G401.6 (cell line): Measurements from ENCODE around the gene HNRNPK.

Source experiments
- FAIRE-seq: peaks from 2 replicates; lab custom pipeline; 2012; peaks lifted over from hg19 to GRCh38; lab: Jason Lieb, UNC

The HNRNPK gene

GRCh38 chr9:83979812-83980394, at the start of gene HNRNPK:
TSS of gene HNRNPK (minus strand) at chr9:83980215. CDS start at chr9:83978252, 1,963 bp downstream.
- peak; percentile 59 for FAIRE-seq

DNA sequence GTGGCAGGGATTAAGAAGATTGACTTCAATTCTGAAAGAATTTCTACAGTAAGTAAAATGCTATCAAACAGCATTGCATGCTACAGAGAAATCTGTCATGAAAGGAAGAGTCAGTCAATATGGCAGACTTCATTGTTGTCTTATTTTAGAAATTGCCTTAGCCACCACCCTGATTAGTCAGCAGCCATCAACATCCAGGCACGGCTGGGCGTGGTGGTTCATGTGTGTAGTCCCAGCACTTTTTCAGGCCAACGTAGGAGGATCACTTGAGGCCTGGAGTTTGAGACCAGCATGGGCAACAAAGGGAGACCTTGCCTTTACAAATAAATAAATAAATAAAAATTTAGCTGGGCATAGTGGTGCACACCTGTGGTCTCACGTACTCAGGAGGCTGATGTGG, 47.2 kb upstream of the HNRNPK start:
- no peak for FAIRE-seq

GRCh38 chr9:84024041-84024575, 44.1 kb upstream of the HNRNPK start:
- no peak for FAIRE-seq

DNA sequence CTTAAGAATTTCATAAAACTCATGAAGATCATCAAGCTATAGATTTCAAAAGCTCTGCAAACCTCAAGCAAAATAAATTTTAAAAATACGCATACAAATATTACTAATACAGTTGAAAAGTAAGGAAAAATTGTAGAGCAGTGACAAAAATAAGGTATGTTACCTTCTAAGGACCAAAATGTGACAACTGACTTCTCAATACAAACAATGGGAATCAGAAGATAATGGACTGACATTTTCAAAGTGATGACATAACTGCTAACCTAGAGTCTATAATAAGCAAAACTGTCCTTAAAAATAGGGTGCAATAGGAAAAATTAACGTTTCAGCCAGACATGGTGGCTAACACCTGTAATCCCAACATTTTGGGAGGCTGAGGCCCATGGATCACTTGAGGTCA, 27.6 kb upstream of the HNRNPK start:
- FAIRE-seq = no peak

GRCh38 chr9:84003246-84003645, 23.2 kb upstream of the HNRNPK start:
- FAIRE-seq = no peak

- FAIRE-seq = no peak
These were observed 22.3 kb upstream of the HNRNPK start for GRCh38 chr9:84002344-84002743.

- no peak for FAIRE-seq
These were observed 21.6 kb upstream of the HNRNPK start for GRCh38 chr9:84001621-84002020.

GRCh38 chr9:84000186-84000585, 20.2 kb upstream of the HNRNPK start:
- no peak for FAIRE-seq

DNA sequence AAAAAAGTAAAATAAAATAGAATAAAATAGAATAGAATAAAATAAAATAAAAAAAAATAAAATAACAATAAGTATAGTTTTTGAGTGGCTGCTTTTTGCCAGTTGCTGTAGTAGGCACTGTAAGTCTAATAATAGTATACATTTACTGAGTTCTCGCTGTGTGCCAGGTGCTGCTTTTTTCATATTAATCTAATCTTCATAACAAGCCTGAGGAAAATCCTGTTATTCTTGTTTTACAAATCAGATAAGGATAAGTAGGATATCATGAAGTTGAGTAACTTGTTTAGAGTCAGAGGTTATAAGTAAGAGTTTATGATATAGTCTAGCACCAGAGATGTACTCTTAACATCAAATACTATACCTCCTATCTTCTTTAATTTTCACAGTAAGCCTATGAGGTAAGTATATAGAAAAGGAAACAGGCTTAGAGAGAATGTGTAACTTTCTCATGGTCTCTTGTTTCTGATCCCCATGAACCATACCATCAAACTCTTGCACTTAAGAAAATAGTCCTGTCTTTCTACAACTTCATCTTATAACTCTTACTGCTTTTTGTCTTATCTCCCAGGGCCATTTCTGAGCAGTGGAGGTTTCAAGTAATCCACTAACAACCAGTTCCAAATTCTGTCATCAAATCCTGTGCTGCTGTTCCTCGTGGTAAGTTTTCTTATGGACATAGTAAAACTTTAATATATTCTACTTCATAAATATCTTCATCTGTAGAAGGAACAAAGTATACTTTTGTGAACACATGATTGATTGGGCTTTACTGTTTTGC, 19.3 kb upstream of the HNRNPK start:
- no peak for FAIRE-seq

GRCh38 chr9:83996126-83996525, 16.1 kb upstream of the HNRNPK start:
- no peak for FAIRE-seq

DNA sequence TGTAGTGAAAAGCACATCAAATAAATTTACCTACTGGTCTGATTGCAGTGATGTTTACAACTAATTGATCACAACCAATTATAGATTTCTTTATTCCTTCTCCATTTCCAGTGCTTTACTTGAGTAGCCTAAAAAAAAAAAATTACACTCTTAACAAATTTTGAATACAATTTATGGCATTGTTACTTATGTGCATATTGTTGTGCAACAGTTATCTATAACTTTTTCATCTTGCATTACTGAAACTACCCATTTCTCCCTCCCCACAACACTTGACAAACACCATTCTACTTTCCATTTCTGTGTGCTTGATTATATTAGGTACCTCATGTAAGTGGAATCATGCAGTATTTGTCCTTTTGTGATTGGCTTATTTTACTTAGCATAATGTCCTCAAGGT, 12.9 kb upstream of the HNRNPK start:
- FAIRE-seq = no peak

- no peak for FAIRE-seq
These were observed 12.4 kb upstream of the HNRNPK start for GRCh38 chr9:83992407-83992806.

GRCh38 chr9:83991355-83991754, 11.3 kb upstream of the HNRNPK start:
- FAIRE-seq = no peak

GRCh38 chr9:83988411-83988810, 8.4 kb upstream of the HNRNPK start:
- FAIRE-seq = no peak

- FAIRE-seq = no peak
These were observed 7.4 kb upstream of the HNRNPK start for GRCh38 chr9:83987402-83987791.

DNA sequence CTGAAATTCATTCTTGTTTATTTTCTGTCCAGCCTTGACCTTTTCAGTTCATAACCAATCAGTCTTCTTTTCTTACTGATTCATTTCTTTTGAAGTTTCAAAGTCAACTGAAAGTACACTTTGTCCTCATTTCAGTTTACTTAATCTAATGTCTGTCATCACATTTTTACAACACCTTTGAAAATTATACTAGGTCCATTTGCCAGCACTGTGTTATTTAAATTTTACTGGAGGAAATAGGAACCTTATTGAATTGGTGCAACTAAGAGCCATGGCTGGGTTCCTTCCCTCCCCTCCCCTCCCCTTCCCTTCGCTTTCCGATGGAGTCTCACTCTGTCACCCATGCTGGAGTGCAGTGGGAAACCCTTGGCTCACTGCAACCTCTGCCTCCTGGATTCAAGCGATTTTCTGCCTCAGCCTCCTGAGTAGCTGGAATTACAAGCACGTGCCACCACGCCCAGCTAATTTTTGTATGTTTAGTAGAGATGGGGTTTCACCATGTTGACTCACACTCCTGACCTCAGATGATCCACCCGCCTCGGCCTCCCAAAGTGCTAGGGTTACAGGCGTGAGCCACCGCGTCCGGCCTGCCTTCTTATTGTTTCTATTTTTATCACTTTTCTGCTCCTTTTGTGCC, 6.9 kb upstream of the HNRNPK start:
- no peak for FAIRE-seq

DNA sequence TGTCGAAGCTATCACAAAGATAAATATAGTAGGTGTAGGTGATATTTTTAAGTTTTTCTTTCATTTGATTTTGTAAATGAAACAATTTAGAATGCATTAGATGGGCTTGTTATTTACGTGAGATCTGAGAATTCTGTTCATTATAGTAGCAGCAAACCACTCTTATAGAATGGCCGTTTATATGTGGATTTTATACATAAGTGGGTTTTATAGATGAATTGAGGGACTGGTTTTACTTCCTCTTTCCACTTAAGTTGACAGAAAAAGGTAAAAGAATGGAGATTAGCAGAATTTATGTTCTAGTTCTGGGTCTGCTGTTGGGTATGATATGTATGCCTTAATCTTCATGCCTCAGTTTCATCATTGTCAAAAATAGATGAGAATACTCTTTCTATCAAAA, 6.2 kb upstream of the HNRNPK start:
- no peak for FAIRE-seq

DNA sequence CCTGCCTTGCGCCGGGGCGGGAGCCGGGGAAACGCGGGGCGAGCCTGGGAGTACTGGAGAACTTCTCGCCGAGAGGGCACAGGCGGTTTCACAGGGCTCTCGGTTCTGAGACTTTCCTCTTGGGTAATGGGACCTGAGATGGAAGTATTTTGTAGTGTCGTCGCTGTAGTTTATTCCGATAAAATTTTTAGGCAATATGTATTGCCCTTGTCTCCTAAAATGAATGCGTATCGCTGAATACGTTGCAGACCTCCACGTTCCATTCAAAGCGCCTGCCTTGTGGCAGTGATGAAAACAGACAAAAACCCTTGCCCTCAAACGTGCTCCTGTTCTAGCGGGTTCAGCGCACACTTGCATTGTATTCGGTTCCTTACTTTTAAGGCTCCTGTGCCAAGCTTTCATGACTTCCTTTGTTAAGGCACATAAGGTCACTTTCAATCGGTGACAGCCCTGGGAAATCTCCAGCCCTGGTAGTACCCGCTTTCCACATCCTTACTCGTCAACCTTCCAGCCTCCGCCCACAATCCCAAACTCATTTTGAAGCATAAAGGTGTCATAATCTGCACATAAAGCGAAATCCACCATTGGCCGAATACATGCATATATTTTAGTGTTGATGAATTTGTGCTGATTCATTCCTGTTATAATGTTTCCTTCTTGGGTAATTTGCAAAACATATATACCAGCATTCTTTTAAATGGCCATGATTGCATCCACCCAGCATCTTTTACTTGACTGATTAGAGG, 1.3 kb upstream of the HNRNPK start:
- FAIRE-seq = no peak

GRCh38 chr9:83980395-83981125, 545 bp upstream of the HNRNPK start, which contains the start of gene RMI1:
TSS of gene RMI1 (plus strand) at chr9:83980805. CDS start at chr9:84000987, 20,182 bp downstream.
- FAIRE-seq = peak; percentile 93

DNA sequence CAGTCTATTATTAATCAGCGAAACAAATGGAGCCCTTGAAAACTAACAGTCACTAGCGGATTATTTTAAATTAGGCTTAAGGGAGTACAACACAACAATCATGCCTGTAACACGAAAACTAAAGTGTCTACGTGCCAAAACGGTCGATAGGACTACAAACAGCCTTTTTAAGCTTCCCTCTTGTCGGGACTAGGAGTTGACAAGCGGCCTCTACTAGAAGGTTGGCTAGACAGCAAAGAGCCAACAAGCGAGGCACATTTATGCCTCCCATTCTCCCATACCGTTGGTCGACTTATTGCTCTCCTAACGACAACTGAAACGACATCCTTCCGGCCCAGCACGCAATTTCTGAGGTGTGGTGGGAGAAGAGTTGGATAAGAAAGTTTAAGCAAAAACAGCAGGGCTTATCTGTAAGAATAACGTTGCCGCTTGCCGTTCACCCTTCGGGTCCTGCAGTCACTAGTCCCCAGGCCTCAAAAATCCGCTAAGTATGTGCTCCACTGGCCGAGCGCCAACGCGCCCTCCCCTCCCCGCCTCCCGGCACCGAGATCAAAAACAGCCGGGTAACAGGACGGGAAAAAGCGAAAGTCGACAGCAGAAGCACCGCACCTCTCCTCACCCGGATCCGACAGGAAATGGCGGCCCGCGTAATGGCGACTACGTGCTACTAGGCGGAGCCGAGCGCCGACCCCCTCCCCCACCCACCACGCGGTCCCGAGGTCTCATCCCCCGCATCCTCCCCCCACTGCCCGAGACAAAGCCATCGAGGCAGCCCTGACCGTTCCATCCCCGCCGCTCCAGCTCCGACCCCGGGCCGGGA, 813 bp downstream of the HNRNPK start:
- no peak for FAIRE-seq

GRCh38 chr9:83977196-83977595, 2.8 kb downstream of the HNRNPK start:
- no peak for FAIRE-seq
